Measurements from ENCODE around the gene ABI3BP. TPM values are rescaled to one million over a fixed set of nuclear protein-coding genes. Genes with fewer than 3 reads are reported as not detected.

Gene ABI3BP
- total RNA-seq, 1 experiment from 2014 or later, result 5.2 TPM

DNA sequence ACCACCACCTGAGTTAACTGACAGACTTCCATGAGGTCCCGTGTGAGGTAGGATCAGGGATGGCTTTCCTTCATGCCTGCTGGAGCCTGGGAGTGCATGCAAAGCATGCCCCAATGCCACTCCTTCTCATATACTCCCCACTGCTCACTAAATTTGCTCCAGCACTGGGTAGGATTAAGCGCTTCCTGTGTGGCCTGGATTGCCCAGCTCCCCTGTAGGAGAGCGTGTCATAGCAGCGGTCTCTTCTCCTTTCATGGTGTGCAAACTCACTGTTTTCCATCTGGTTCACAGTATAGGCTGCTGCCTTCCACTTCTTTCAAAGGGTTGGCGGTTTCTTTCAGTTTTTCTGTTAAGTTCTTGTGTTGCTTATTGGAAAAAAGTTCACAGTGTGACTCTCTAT, 34.1 kb upstream of the ABI3BP start:
- Mint-ChIP-seq H3K27me3 (ENCODE audit: unreplicated experiment) (no peaks in the 10 kb centered on the region), H3K4me1 (ENCODE audit: low read depth, unreplicated experiment) (no peaks in the 10 kb centered on the region), H3K4me3 (ENCODE audit: low read depth, unreplicated experiment) (no peak overlapping the region), H3K27ac (ENCODE audit: unreplicated experiment) (no peak overlapping the region), H3K9me3 (ENCODE audit: low read depth, unreplicated experiment) (peaks cover 10% of the 10 kb centered on the region), H3K36me3 (ENCODE audit: insufficient read depth, unreplicated experiment) (no peaks in the 10 kb centered on the region)
- TF ChIP-seq, protein P1, sequence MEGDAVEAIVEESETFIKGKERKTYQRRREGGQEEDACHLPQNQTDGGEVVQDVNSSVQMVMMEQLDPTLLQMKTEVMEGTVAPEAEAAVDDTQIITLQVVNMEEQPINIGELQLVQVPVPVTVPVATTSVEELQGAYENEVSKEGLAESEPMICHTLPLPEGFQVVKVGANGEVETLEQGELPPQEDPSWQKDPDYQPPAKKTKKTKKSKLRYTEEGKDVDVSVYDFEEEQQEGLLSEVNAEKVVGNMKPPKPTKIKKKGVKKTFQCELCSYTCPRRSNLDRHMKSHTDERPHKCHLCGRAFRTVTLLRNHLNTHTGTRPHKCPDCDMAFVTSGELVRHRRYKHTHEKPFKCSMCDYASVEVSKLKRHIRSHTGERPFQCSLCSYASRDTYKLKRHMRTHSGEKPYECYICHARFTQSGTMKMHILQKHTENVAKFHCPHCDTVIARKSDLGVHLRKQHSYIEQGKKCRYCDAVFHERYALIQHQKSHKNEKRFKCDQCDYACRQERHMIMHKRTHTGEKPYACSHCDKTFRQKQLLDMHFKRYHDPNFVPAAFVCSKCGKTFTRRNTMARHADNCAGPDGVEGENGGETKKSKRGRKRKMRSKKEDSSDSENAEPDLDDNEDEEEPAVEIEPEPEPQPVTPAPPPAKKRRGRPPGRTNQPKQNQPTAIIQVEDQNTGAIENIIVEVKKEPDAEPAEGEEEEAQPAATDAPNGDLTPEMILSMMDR (IDR thresholded peaks at IDR 0.05; ENCODE audit: unreplicated experiment), result no peak
- no peak for DNase-seq
- CTCF ChIA-PET, result no interaction called here
- intact Hi-C loops (cut with micrococcal nuclease; ENCODE audit: unreplicated experiment), result no loop called here
- no TSS peak for BruUV-seq (replicated peaks)

DNA sequence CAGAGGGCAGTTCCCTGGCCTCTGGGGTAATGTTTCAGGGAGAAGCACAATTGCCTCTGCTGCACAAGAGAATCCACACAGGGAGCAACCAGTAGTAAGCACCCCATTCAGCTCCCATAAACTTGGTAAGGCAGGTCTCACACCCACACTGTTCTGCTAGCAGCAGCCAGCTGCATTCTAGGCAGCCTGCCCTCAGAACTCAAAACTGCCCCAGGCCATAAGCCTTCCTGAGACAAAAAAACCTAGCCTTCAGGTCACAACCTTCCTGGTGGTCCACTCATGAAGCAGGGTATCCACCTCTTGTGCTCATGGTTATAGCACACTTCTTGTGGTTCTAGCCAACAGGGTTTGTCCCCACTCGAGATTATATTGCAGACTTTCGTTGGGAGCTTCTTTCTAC, 33.7 kb upstream of the ABI3BP start:
- intact Hi-C loops (cut with micrococcal nuclease; ENCODE audit: unreplicated experiment), result no loop called here
- Mint-ChIP-seq H3K27me3 (ENCODE audit: unreplicated experiment) (no peaks in the 10 kb centered on the region), H3K4me3 (ENCODE audit: low read depth, unreplicated experiment) (no peak overlapping the region), H3K27ac (ENCODE audit: unreplicated experiment) (no peak overlapping the region), H3K36me3 (ENCODE audit: insufficient read depth, unreplicated experiment) (no peaks in the 10 kb centered on the region), H3K4me1 (ENCODE audit: low read depth, unreplicated experiment) (no peaks in the 10 kb centered on the region), H3K9me3 (ENCODE audit: low read depth, unreplicated experiment) (peaks cover 10% of the 10 kb centered on the region)
- DNase-seq, result no peak
- BruUV-seq (replicated peaks), result no TSS peak
- TF ChIP-seq, protein P1 (IDR thresholded peaks at IDR 0.05; ENCODE audit: unreplicated experiment), result no peak
- CTCF ChIA-PET, result no interaction called here

DNA sequence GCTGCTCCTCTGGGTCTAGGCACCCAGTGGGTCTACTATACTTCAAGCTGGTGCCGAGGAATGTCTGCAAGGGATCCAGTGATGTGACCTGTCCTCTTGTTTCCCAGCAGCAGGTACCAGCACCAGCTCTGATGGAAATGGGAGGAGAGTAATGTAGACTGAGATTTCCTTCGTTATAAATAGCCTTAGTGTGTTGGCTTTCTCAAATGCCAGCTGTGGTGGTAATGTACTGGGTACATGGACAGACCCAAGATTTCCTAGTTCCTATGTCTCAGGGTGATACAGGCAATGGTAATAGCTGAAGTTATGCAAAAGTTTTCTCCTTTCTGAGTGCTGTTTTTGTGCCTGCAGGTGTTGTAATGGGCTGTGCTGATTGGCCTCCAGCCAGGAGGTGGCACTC, 33.0 kb upstream of the ABI3BP start:
- no peak for DNase-seq
- Mint-ChIP-seq H3K4me1 (ENCODE audit: low read depth, unreplicated experiment) (no peaks in the 10 kb centered on the region), H3K27me3 (ENCODE audit: unreplicated experiment) (no peaks in the 10 kb centered on the region), H3K27ac (ENCODE audit: unreplicated experiment) (no peak overlapping the region), H3K9me3 (ENCODE audit: low read depth, unreplicated experiment) (peaks cover 10% of the 10 kb centered on the region), H3K36me3 (ENCODE audit: insufficient read depth, unreplicated experiment) (no peaks in the 10 kb centered on the region), H3K4me3 (ENCODE audit: low read depth, unreplicated experiment) (no peak overlapping the region)
- no TSS peak for BruUV-seq (replicated peaks)
- TF ChIP-seq, protein P1 (IDR thresholded peaks at IDR 0.05; ENCODE audit: unreplicated experiment), result no peak
- CTCF ChIA-PET, result no interaction called here
- intact Hi-C loops (cut with micrococcal nuclease; ENCODE audit: unreplicated experiment), result no loop called here

DNA sequence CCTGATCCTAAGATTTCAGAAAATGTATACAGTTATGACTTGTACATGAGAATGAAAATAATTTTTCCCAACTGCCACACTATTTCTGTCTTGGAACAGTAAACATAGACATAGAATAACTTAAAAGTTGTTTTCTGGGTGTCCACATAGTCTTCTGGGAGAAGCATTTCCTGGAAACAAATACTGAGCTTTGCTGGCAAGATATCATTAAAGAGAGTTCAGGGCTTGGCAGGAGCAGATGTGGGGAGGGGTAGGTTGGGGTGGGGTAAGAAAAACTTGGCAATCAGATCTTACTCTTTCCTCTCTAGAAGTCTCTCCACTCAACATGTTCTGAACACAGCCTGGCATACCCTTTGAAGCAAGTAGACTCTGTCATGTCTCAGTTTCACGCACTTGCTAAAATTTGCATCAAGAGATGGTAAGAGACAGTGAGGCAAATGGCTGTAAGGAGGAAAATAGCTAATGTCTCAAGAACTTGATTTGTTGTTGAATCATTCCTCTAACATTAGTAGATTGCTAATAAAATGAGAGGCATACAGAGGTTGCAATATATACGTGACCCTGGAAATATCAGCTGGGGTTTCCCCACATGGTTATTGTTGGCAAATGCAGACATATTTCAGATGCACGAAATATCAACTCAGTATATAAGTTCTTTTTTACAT, 27.3 kb upstream of the ABI3BP start:
- intact Hi-C loops (cut with micrococcal nuclease; ENCODE audit: unreplicated experiment), result no loop called here

More for the DNA sequence above, 27.3 kb upstream of the ABI3BP start:
- Mint-ChIP-seq H3K27me3 (ENCODE audit: unreplicated experiment) (no peaks in the 10 kb centered on the region), H3K9me3 (ENCODE audit: low read depth, unreplicated experiment) (peaks cover 6% of the 10 kb centered on the region), H3K27ac (ENCODE audit: unreplicated experiment) (no peak overlapping the region), H3K36me3 (ENCODE audit: insufficient read depth, unreplicated experiment) (peaks cover 5% of the 10 kb centered on the region), H3K4me1 (ENCODE audit: low read depth, unreplicated experiment) (peaks cover 28% of the 10 kb centered on the region), H3K4me3 (ENCODE audit: low read depth, unreplicated experiment) (no peak overlapping the region)
- no peak for DNase-seq
- CTCF ChIA-PET, result no interaction called here
- no TSS peak for BruUV-seq (replicated peaks)
- TF ChIP-seq, protein P1 (IDR thresholded peaks at IDR 0.05; ENCODE audit: unreplicated experiment), result no peak

Data from Calu3 (cell line).